Measurements from ENCODE around the gene SPTBN1. TPM values are rescaled to one million over a fixed set of nuclear protein-coding genes. Genes with fewer than 3 reads are reported as not detected.

SPTBN1 gene
- total RNA-seq, 2 experiments from 2014 or later, result 132 to 183 TPM

GRCh38 chr2:54573537-54573919, 117.4 kb downstream of the SPTBN1 start:
- BruUV-seq (replicated peaks), result no TSS peak
- intact Hi-C loops (cut with micrococcal nuclease; ENCODE audit: unreplicated experiment), result loop anchor here (5.0 kb wide), 1 partner anchor 214 kb away; no protein-coding TSS in a partner anchor
- no peak for TF ChIP-seq CTCF (conservative IDR thresholded peaks at IDR 0.05; ENCODE audit: low read length)
- TF ChIP-seq EZH2phosphoT487 (IDR thresholded peaks at IDR 0.05; ENCODE audit: borderline replicate concordance, low read depth, low read length), result no peak
- DNase-seq (ENCODE audit: low spot score), result no peak
- Histone ChIP-seq H3K36me3 (ENCODE audit: insufficient read depth, low read length) (no peaks in the 10 kb centered on the region), H3K79me2 (ENCODE audit: insufficient read depth, low read depth, low read length) (peaks cover 100% of the 10 kb centered on the region), H3K4me3 (ENCODE audit: low read depth, low read length, poor library complexity, severe bottlenecking) (peak overlapping the region; percentile 51), H3K9me2 (ENCODE audit: insufficient read depth, low read length) (no peaks in the 10 kb centered on the region), H2AFZ (ENCODE audit: low read length) (no peak overlapping the region), H3K4me2 (ENCODE audit: low read length) (peak overlapping the region; percentile 73), H3K27ac (ENCODE audit: low read depth, low read length, poor library complexity, severe bottlenecking) (peak overlapping the region; percentile 37), H3K4me1 (ENCODE audit: insufficient read depth, low read length, poor library complexity, severe bottlenecking) (peaks cover 95% of the 10 kb centered on the region), H3K9me3 (ENCODE audit: low read length) (no peaks in the 10 kb centered on the region), H4K20me1 (ENCODE audit: insufficient read depth, low read length) (no peaks in the 10 kb centered on the region)
- ChIA-PET CTCF (ENCODE audit: unreplicated experiment) (no interaction called here), POLR2A (interaction anchor here (0.7 to 5.8 kb wide), 3 partner anchors 14 to 92 kb away, joined by 3 to 56 read pairs (median 4); no protein-coding TSS in a partner anchor)

GRCh38 chr2:54574107-54574859, 118.2 kb downstream of the SPTBN1 start:
- Histone ChIP-seq H3K4me2 (ENCODE audit: low read length) (peak overlapping the region; percentile 73), H3K9me3 (ENCODE audit: low read length) (no peaks in the 10 kb centered on the region), H3K36me3 (ENCODE audit: insufficient read depth, low read length) (no peaks in the 10 kb centered on the region), H3K79me2 (ENCODE audit: insufficient read depth, low read depth, low read length) (peaks cover 100% of the 10 kb centered on the region), H3K27ac (ENCODE audit: low read depth, low read length, poor library complexity, severe bottlenecking) (peak overlapping the region; percentile 37), H3K4me3 (ENCODE audit: low read depth, low read length, poor library complexity, severe bottlenecking) (no peak overlapping the region), H4K20me1 (ENCODE audit: insufficient read depth, low read length) (no peaks in the 10 kb centered on the region), H2AFZ (ENCODE audit: low read length) (no peak overlapping the region), H3K4me1 (ENCODE audit: insufficient read depth, low read length, poor library complexity, severe bottlenecking) (peaks cover 95% of the 10 kb centered on the region), H3K9me2 (ENCODE audit: insufficient read depth, low read length) (no peaks in the 10 kb centered on the region)
- no peak for TF ChIP-seq EZH2phosphoT487 (IDR thresholded peaks at IDR 0.05; ENCODE audit: borderline replicate concordance, low read depth, low read length)
- TF ChIP-seq CTCF (conservative IDR thresholded peaks at IDR 0.05; ENCODE audit: low read length), result no peak
- no TSS peak for BruUV-seq (replicated peaks)
- peak; percentile 44 for DNase-seq (ENCODE audit: low spot score)
- ChIA-PET CTCF (ENCODE audit: unreplicated experiment) (no interaction called here), POLR2A (interaction anchor here (0.6 to 0.8 kb wide), 2 partner anchors 16 to 584 kb away, joined by 3 to 4 read pairs; no protein-coding TSS in a partner anchor)
- intact Hi-C loops (cut with micrococcal nuclease; ENCODE audit: unreplicated experiment), result loop anchor here (5.0 kb wide), 1 partner anchor 213 kb away; no protein-coding TSS in a partner anchor

GRCh38 chr2:54574860-54575247, 118.7 kb downstream of the SPTBN1 start:
- no TSS peak for BruUV-seq (replicated peaks)

More at GRCh38 chr2:54574860-54575247, 118.7 kb downstream of the SPTBN1 start:
- peak overlapping the region; percentile 37 for H3K27ac ChIP-seq (ENCODE audit: low read depth, low read length, poor library complexity, severe bottlenecking)
- no peak for TF ChIP-seq EZH2phosphoT487 (IDR thresholded peaks at IDR 0.05; ENCODE audit: borderline replicate concordance, low read depth, low read length)
- peak; percentile 56 for TF ChIP-seq CTCF (conservative IDR thresholded peaks at IDR 0.05; ENCODE audit: low read length)
- ChIA-PET POLR2A (interaction anchor here (0.8 to 1.0 kb wide), 3 partner anchors 16 to 26 kb away, joined by 3 to 4 read pairs (median 3); no protein-coding TSS in a partner anchor), CTCF (ENCODE audit: unreplicated experiment) (no interaction called here)
- no peak for DNase-seq (ENCODE audit: low spot score)
- H3K4me3 ChIP-seq (ENCODE audit: low read depth, low read length, poor library complexity, severe bottlenecking), result no peak overlapping the region
- H4K20me1 ChIP-seq (ENCODE audit: insufficient read depth, low read length), result no peaks in the 10 kb centered on the region
- H3K9me3 ChIP-seq (ENCODE audit: low read length), result no peaks in the 10 kb centered on the region
- H3K4me2 ChIP-seq (ENCODE audit: low read length), result peak overlapping the region; percentile 73; the same call in 1 of the 2 replicates
- intact Hi-C loops (cut with micrococcal nuclease; ENCODE audit: unreplicated experiment), result loop anchor here (5.0 kb wide), 1 partner anchor 212 kb away; no protein-coding TSS in a partner anchor
- peaks cover 100% of the 10 kb centered on the region for H3K79me2 ChIP-seq (ENCODE audit: insufficient read depth, low read depth, low read length)
- H3K9me2 ChIP-seq (ENCODE audit: insufficient read depth, low read length), result no peaks in the 10 kb centered on the region
- H3K4me1 ChIP-seq (ENCODE audit: insufficient read depth, low read length, poor library complexity, severe bottlenecking), result peaks cover 95% of the 10 kb centered on the region
- no peak overlapping the region for H2AFZ ChIP-seq (ENCODE audit: low read length)
- H3K36me3 ChIP-seq (ENCODE audit: insufficient read depth, low read length), result no peaks in the 10 kb centered on the region

All from OCI-LY7 (cell line).